K562 (cell line): ENCODE data around the gene TM4SF5. TPM values are rescaled to one million over a fixed set of nuclear protein-coding genes. Genes with fewer than 3 reads are reported as not detected.

ENCODE experiments used
- ATAC-seq: fragments of 200-7000 bp; cut with Tn5 transposase; 3 replicates; pipeline ENCODE4 v1.9.1; 2020; ENCODE audit warnings: moderate library complexity
- BruUV-seq: library from RNA; stranded (reverse); fragments of 400-500 nt; replicated peaks from 2 replicates; lab custom pipeline; 2021; lab: Mats Ljungman, UMichigan
- CTCF ChIA-PET: fragments of 300-600 bp; formaldehyde crosslinking; extraction: SDS; loops from one replicate; lab custom pipeline; 2021; ENCODE audit warnings: low intra/inter-chr PET ratio; lab: Yijun Ruan, JAX
- POLR2A ChIA-PET: fragments of 300-600, 350-650 bp; sonication (Branson Sonifier 250); formaldehyde crosslinking; extraction: SDS; loops from one replicate; lab custom pipeline; 2021; ENCODE audit warnings: antibody characterized with exemption, inconsistent platforms; lab: Yijun Ruan, JAX
- DNase-seq, 4 experiments: peaks; one replicate each; pipeline versions ENCODE4 v3.0.0 to v3.0.0-alpha.2; 2011 to 2018; ENCODE audit warnings: low spot score in 3 of 4, mixed read lengths in 3 of 4; ENCODE audit errors: extremely low read depth in 1 of 4
- FAIRE-seq: peaks from 2 replicates; lab custom pipeline; 2011; peaks lifted over from hg19 to GRCh38; lab: Jason Lieb, UNC
- H2AFZ ChIP-seq: 2 replicates; pipeline ENCODE4 v1.6.0; 2011; ENCODE audit warnings: low read depth, low read length, control low read depth, inconsistent platforms
- H3K27ac ChIP-seq: fragments of 200-600 bp; 3 replicates; pipeline ENCODE4 v1.8.0; 2011; ENCODE audit warnings: low read depth, mild to moderate bottlenecking, control low read depth, inconsistent platforms, low read length, moderate library complexity, mixed read lengths; ENCODE audit errors: extremely low read depth
- H3K27me3 ChIP-seq, 2 experiments: fragments of 300-600 bp in 1 of 2; 2 replicates in 1 of 2; 3 replicates in 1 of 2; pipeline versions ENCODE4 v1.6.0 to v1.8.0; 2011; ENCODE audit warnings: inconsistent platforms in 2 of 2, low read length in 2 of 2, mild to moderate bottlenecking in 1 of 2, mixed read lengths in 1 of 2, moderate library complexity in 1 of 2; ENCODE audit not compliant: control insufficient read depth in 2 of 2, insufficient read depth in 2 of 2
- H3K36me3 ChIP-seq: fragments of 300-600 bp; 3 replicates; pipeline ENCODE4 v1.8.0; 2011; ENCODE audit warnings: mild to moderate bottlenecking, low read length, inconsistent platforms; ENCODE audit not compliant: control insufficient read depth, insufficient read depth
- H3K4me1 ChIP-seq, 2 experiments: fragments of 200-600 bp in 1 of 2; replicated peaks in 1 of 2; 2 replicates in 1 of 2; 3 replicates in 1 of 2; pipeline versions ENCODE4 v1.5.1 to v1.8.0; 2011; ENCODE audit warnings: inconsistent platforms in 2 of 2, low read length in 2 of 2, mild to moderate bottlenecking in 1 of 2, mixed read lengths in 1 of 2, moderate library complexity in 1 of 2; ENCODE audit not compliant: control insufficient read depth in 2 of 2, insufficient read depth in 2 of 2
- H3K4me2 ChIP-seq: 2 replicates; pipeline ENCODE4 v1.6.1; 2011; ENCODE audit warnings: low read length, control low read depth, inconsistent platforms, mixed read lengths; ENCODE audit not compliant: insufficient read depth
- H3K4me3 ChIP-seq: fragments of 200-600 bp; sonication (generic), shearing (Covaris generic); 2 replicates; pipeline ENCODE4 v1.5.1; 2016; ENCODE audit warnings: control low read depth, inconsistent platforms
- H3K79me2 ChIP-seq: fragments of 200-600 bp; 3 replicates; pipeline ENCODE4 v1.8.0; 2011; ENCODE audit warnings: low read length, inconsistent platforms; ENCODE audit not compliant: control insufficient read depth, insufficient read depth
- H3K9ac ChIP-seq, 2 experiments: 2 replicates each; pipeline versions ENCODE4 v1.6.0 to v1.6.1; 2011; ENCODE audit warnings: low read depth in 2 of 2, low read length in 2 of 2, control low read depth in 1 of 2, inconsistent platforms in 1 of 2, mild to moderate bottlenecking in 1 of 2, mixed read lengths in 1 of 2; ENCODE audit not compliant: insufficient read depth in 1 of 2
- H3K9me1 ChIP-seq: one replicate; pipeline ENCODE4 v1.6.0; 2011; ENCODE audit warnings: inconsistent platforms, mild to moderate bottlenecking, low read length, moderate library complexity; ENCODE audit not compliant: control insufficient read depth, insufficient read depth
- H3K9me3 ChIP-seq: replicated peaks from 2 replicates; pipeline ENCODE4 v1.5.1; 2011; ENCODE audit warnings: low read depth, low read length, inconsistent platforms; ENCODE audit not compliant: control insufficient read depth, insufficient read depth
- H4K20me1 ChIP-seq: replicated peaks from 2 replicates; pipeline ENCODE4 v1.6.1; 2011; ENCODE audit warnings: low read length, inconsistent platforms, mixed read lengths; ENCODE audit not compliant: control insufficient read depth, insufficient read depth
- BRD9 ChIP-seq: fragments of 450-650 bp; IDR thresholded peaks from 2 replicates; pipeline ENCODE4 v1.6.1; 2018; ENCODE audit warnings: low read depth; ENCODE audit not compliant: partially characterized antibody
- MAFG ChIP-seq: fragments of 450-650 bp; conservative IDR thresholded peaks from 2 replicates; pipeline ENCODE4 v1.6.1; 2016; ENCODE audit warnings: missing genetic modification characterization, missing compliant biosample characterization
- MTA1 ChIP-seq: fragments of 450-650 bp; IDR thresholded peaks from 2 replicates; pipeline ENCODE4 v1.6.1; 2017; ENCODE audit warnings: borderline replicate concordance
- PCBP1 ChIP-seq: fragments of 200-400 bp; formaldehyde crosslinking; IDR thresholded peaks from 2 replicates; pipeline ENCODE4 v1.6.1; 2018; ENCODE audit warnings: mild to moderate bottlenecking, low read depth, low read length; ENCODE audit not compliant: poor library complexity, severe bottlenecking
- ZNF146 ChIP-seq: IDR thresholded peaks from one replicate; pipeline ENCODE4 v1.6.1; 2018; ENCODE audit warnings: missing compliant biosample characterization; ENCODE audit not compliant: unreplicated experiment
- ZNF639 ChIP-seq, 2 experiments: fragments of 200-800 bp in 1 of 2; sonication (Bioruptor generic) in 1 of 2; sonication (generic) in 1 of 2; formaldehyde crosslinking in 1 of 2; IDR thresholded peaks in 1 of 2; conservative IDR thresholded peaks in 1 of 2; 2 replicates each; pipeline versions ENCODE4 v1.5.0 to v1.6.1; 2016 to 2020; ENCODE audit warnings: missing compliant biosample characterization in 1 of 2, missing genetic modification characterization in 1 of 2, missing genetic modification reagents in 1 of 2
- WGBS: fragments of 100-300 bp; shearing (Covaris generic); methylation state at CpG from one replicate; pipeline ENCODE4 v1.1.6; 2016; ENCODE audit warnings: low coverage, mixed read lengths; ENCODE audit not compliant: insufficient coverage; ENCODE audit errors: missing lambda C conversion rate; 5-methylcytosine and 5-hydroxymethylcytosine counted together
- in situ Hi-C: fragments of 300-500 bp; cut with MboI; formaldehyde crosslinking; loops from 4 replicates; pipeline ENCODE4 v1.15.0; 2018; ENCODE audit warnings: inconsistent platforms, mixed read lengths
- intact Hi-C: fragments of 100-400 bp; cut with micrococcal nuclease; formaldehyde crosslinking; loops from 2 replicates; pipeline ENCODE4 v1.14.2; 2022
- polyA plus RNA-seq, 8 experiments: library from polyadenylated mRNA; depleted of rRNA in 4 of 8; stranded (reverse) in 5 of 8; unstranded in 3 of 8; fragments of >200 nt; fragmentation: Nextera tagmentation in 2 of 8; fragmentation: Illumina TruSeq in 1 of 8; extraction: Ambion mirVana in 2 of 8; extraction: Trizol in 1 of 8; gene quantifications; 2 replicates each; pipeline versions ENCODE4 v1.2.1 to v1.2.3, GENCODE V29; 2011 to 2014; ENCODE audit warnings: inconsistent platforms in 1 of 8, missing spikeins in 1 of 8
- total RNA-seq, 7 experiments: library from RNA; depleted of rRNA in 6 of 7; stranded (reverse); fragments of >200 nt in 6 of 7; fragmentation: Illumina TruSeq in 2 of 7; extraction: Trizol in 2 of 7; gene quantifications; 2 replicates each; pipeline versions ENCODE4 v1.2.1 to v1.2.3, GENCODE V29; 2011 to 2021; ENCODE audit warnings: low replicate concordance in 1 of 7
- TF ChIP-seq, protein P1 (sequence below), 2 experiments: fragments of 450-650 bp; IDR thresholded peaks; 2 replicates each; pipeline ENCODE4 v1.6.1; 2016
- TF ChIP-seq, protein P2 (sequence below): fragments of 450-650 bp; IDR thresholded peaks from 2 replicates; pipeline ENCODE4 v1.7.0; 2016; ENCODE audit warnings: borderline replicate concordance
- TF ChIP-seq, protein P3 (sequence below): fragments of 250-450 bp; sonication (Bioruptor Pico); IDR thresholded peaks from 2 replicates; pipeline ENCODE4 v1.4.0; 2020; ENCODE audit warnings: mild to moderate bottlenecking

The TM4SF5 gene
- total and polyA plus RNA-seq, 9 of the 15 experiments (the other 6 are each of a cell fraction or from before 2014, with no cell fraction given), result not detected

- no peak for ATAC-seq
- Histone ChIP-seq H3K79me2 (no peaks in the 10 kb centered on the region), H3K4me1 (no peaks in the 10 kb centered on the region), H3K27me3 (peaks cover 14 to 36% of the 10 kb centered on the region in 2 experiments), H3K36me3 (no peaks in the 10 kb centered on the region), H3K9me3 (no peaks in the 10 kb centered on the region), H3K4me3 (no peak overlapping the region), H3K9me1 (no peaks in the 10 kb centered on the region), H3K27ac (no peak overlapping the region), H2AFZ (no peak overlapping the region), H4K20me1 (no peaks in the 10 kb centered on the region), H3K4me2 (no peak overlapping the region), H3K9ac (no peak overlapping the region)
- TF ChIP-seq, protein P1, sequence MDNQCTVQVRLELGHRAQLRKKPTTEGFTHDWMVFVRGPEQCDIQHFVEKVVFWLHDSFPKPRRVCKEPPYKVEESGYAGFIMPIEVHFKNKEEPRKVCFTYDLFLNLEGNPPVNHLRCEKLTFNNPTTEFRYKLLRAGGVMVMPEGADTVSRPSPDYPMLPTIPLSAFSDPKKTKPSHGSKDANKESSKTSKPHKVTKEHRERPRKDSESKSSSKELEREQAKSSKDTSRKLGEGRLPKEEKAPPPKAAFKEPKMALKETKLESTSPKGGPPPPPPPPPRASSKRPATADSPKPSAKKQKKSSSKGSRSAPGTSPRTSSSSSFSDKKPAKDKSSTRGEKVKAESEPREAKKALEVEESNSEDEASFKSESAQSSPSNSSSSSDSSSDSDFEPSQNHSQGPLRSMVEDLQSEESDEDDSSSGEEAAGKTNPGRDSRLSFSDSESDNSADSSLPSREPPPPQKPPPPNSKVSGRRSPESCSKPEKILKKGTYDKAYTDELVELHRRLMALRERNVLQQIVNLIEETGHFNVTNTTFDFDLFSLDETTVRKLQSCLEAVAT (IDR thresholded peaks at IDR 0.05), result no peak
- TF ChIP-seq, protein P2, sequence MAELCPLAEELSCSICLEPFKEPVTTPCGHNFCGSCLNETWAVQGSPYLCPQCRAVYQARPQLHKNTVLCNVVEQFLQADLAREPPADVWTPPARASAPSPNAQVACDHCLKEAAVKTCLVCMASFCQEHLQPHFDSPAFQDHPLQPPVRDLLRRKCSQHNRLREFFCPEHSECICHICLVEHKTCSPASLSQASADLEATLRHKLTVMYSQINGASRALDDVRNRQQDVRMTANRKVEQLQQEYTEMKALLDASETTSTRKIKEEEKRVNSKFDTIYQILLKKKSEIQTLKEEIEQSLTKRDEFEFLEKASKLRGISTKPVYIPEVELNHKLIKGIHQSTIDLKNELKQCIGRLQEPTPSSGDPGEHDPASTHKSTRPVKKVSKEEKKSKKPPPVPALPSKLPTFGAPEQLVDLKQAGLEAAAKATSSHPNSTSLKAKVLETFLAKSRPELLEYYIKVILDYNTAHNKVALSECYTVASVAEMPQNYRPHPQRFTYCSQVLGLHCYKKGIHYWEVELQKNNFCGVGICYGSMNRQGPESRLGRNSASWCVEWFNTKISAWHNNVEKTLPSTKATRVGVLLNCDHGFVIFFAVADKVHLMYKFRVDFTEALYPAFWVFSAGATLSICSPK, result no peak
- TF ChIP-seq MAFG, result no peak
- no peak for TF ChIP-seq ZNF639 (CRISPR knock-in tag; conservative IDR thresholded peaks at IDR 0.05 in 1 of 2, IDR thresholded peaks at IDR 0.05 in 1 of 2)
- TF ChIP-seq BRD9, result no peak
- no peak for TF ChIP-seq MTA1
- no peak for TF ChIP-seq PCBP1
- TF ChIP-seq, protein P3, sequence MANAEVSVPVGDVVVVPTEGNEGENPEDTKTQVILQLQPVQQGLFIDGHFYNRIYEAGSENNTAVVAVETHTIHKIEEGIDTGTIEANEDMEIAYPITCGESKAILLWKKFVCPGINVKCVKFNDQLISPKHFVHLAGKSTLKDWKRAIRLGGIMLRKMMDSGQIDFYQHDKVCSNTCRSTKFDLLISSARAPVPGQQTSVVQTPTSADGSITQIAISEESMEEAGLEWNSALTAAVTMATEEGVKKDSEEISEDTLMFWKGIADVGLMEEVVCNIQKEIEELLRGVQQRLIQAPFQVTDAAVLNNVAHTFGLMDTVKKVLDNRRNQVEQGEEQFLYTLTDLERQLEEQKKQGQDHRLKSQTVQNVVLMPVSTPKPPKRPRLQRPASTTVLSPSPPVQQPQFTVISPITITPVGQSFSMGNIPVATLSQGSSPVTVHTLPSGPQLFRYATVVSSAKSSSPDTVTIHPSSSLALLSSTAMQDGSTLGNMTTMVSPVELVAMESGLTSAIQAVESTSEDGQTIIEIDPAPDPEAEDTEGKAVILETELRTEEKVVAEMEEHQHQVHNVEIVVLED (CRISPR knock-in tag), result no peak
- TF ChIP-seq ZNF146 (CRISPR knock-in tag), result no peak
- POLR2A ChIA-PET, result no interaction called here
- FAIRE-seq, result no peak
- in situ Hi-C loops (no loop called here), intact Hi-C loops (no loop called here)
- 0% methylated on average over 7 of the region's 10 CpGs for WGBS
- no TSS peak for BruUV-seq
- CTCF ChIA-PET, result no interaction called here
- DNase-seq, result no peak
Observed at GRCh38 chr17:4772235-4772613, 538 bp downstream of the TM4SF5 start.
